A549 (cell line): Measurements from ENCODE around the gene RRAGD. TPM values are rescaled to one million over a fixed set of nuclear protein-coding genes. Genes with fewer than 3 reads are reported as not detected.
"Not testable (repeated sequence)": the region's sequence is repeated elsewhere in the genome, so short reads cannot be mapped to it uniquely, and the experiment has no call there.

Experiments
- ATAC-seq, 2 experiments: fragments of 200-7000 bp in 1 of 2; fragments of >200 bp in 1 of 2; cut with Nextera tagmentation in 1 of 2; cut with Tn5 transposase in 1 of 2; 3 replicates each; pipeline versions ENCODE4 v1.8.0 to v1.9.1; 2018 to 2020; ENCODE audit warnings: mild to moderate bottlenecking in 1 of 2, moderate library complexity in 1 of 2
- CTCF ChIA-PET: fragments of 300-600 bp; sonication (Branson Sonifier 250); formaldehyde crosslinking; extraction: SDS; loops from one replicate; lab custom pipeline; 2021; ENCODE audit warnings: antibody characterized with exemption, inconsistent platforms; lab: Yijun Ruan, JAX
- POLR2A ChIA-PET: fragments of 350-600 bp; formaldehyde crosslinking; extraction: SDS; loops from one replicate; lab custom pipeline; 2021; ENCODE audit warnings: antibody characterized with exemption, inconsistent platforms; lab: Yijun Ruan, JAX
- DNase-seq, 2 experiments: peaks; one replicate each; pipeline versions ENCODE4 v3.0.0 to v3.0.0-alpha.2; 2011 to 2016; ENCODE audit warnings: low read depth in 1 of 2, low spot score in 1 of 2
- FAIRE-seq: peaks from 2 replicates; lab custom pipeline; 2011; peaks lifted over from hg19 to GRCh38; lab: Jason Lieb, UNC
- H3K27ac ChIP-seq, 2 experiments: fragments of >200 bp; sonication (Bioruptor Twin); formaldehyde crosslinking; 3 replicates each; pipeline ENCODE4 v1.5.1; 2016 to 2017
- H3K4me1 ChIP-seq: fragments of >200 bp; sonication (Bioruptor Twin); formaldehyde crosslinking; 3 replicates; pipeline ENCODE4 v1.6.1; 2016
- H3K4me2 ChIP-seq: fragments of >200 bp; sonication (Bioruptor Twin); formaldehyde crosslinking; 3 replicates; pipeline ENCODE4 v1.6.1; 2016
- H3K4me3 ChIP-seq: fragments of >200 bp; sonication (Bioruptor Twin); formaldehyde crosslinking; 3 replicates; pipeline ENCODE4 v1.5.1; 2016
- H3K9me3 ChIP-seq: fragments of >200 bp; sonication (Bioruptor Twin); formaldehyde crosslinking; 3 replicates; pipeline ENCODE4 v1.6.1; 2016
- CBX2 ChIP-seq: fragments of 200-600 bp; sonication (generic); IDR thresholded peaks from 2 replicates; pipeline ENCODE4 v1.6.1; 2016; ENCODE audit warnings: low read depth, mild to moderate bottlenecking, borderline replicate concordance
- CEBPB ChIP-seq, 2 experiments: fragments of >200 bp in 1 of 2; sonication (Bioruptor Twin) in 1 of 2; formaldehyde crosslinking in 1 of 2; IDR thresholded peaks; 2 replicates each; pipeline ENCODE4 v1.6.1; 2012 to 2016
- ELK1 ChIP-seq: fragments of 150-350 bp; IDR thresholded peaks from 2 replicates; pipeline ENCODE4 v1.6.1; 2014; ENCODE audit warnings: low read depth, mild to moderate bottlenecking, low read length
- ESRRA ChIP-seq: fragments of 150-350 bp; IDR thresholded peaks from 2 replicates; pipeline ENCODE4 v1.6.1; 2014; ENCODE audit warnings: mild to moderate bottlenecking, low read length, borderline replicate concordance
- HOXA7 ChIP-seq: fragments of 250-450 bp; sonication (Bioruptor Pico); IDR thresholded peaks from 2 replicates; pipeline ENCODE4 v1.5.0; 2020; ENCODE audit warnings: mild to moderate bottlenecking, moderate library complexity
- HOXB13 ChIP-seq: fragments of 250-450 bp; sonication (Bioruptor Pico); IDR thresholded peaks from 2 replicates; pipeline ENCODE4 v1.5.0; 2020; ENCODE audit warnings: low read depth, mild to moderate bottlenecking, moderate library complexity
- JUN ChIP-seq, 2 experiments: fragments of >200 bp; sonication (Bioruptor Twin); formaldehyde crosslinking; IDR thresholded peaks; 2 replicates in 1 of 2; 3 replicates in 1 of 2; pipeline ENCODE4 v1.6.1; 2016 to 2017
- JUNB ChIP-seq: fragments of >200 bp; sonication (Bioruptor Twin); formaldehyde crosslinking; IDR thresholded peaks from 2 replicates; pipeline ENCODE4 v1.6.1; 2016
- KDM1A ChIP-seq: fragments of 200-600 bp; sonication (generic); IDR thresholded peaks from 2 replicates; pipeline ENCODE4 v1.6.1; 2016; ENCODE audit warnings: low read depth, mild to moderate bottlenecking
- MYC ChIP-seq: IDR thresholded peaks from 2 replicates; pipeline ENCODE4 v1.6.1; 2012; ENCODE audit warnings: mild to moderate bottlenecking, inconsistent platforms, low read length, improper control_type of control experiment, borderline replicate concordance
- NPAS2 ChIP-seq: fragments of 250-450 bp; sonication (Bioruptor Pico); IDR thresholded peaks from 2 replicates; pipeline ENCODE4 v1.8.0; 2022; ENCODE audit warnings: mild to moderate bottlenecking, moderate library complexity, borderline replicate concordance
- PHF8 ChIP-seq: fragments of 200-600 bp; sonication (generic); IDR thresholded peaks from 2 replicates; pipeline ENCODE4 v1.6.1; 2016; ENCODE audit warnings: low read depth, mild to moderate bottlenecking, antibody characterized with exemption, moderate library complexity, borderline replicate concordance
- RAD21 ChIP-seq, 2 experiments: fragments of >200 bp in 1 of 2; sonication (Bioruptor Twin) in 1 of 2; formaldehyde crosslinking in 1 of 2; IDR thresholded peaks in 1 of 2; conservative IDR thresholded peaks in 1 of 2; 2 replicates in 1 of 2; 3 replicates in 1 of 2; pipeline ENCODE4 v1.6.1; 2012 to 2018; ENCODE audit warnings: inconsistent platforms in 1 of 2
- RARB ChIP-seq: fragments of 250-450 bp; sonication (Bioruptor Pico); IDR thresholded peaks from 2 replicates; pipeline ENCODE4 v1.8.0; 2021; ENCODE audit warnings: mild to moderate bottlenecking, moderate library complexity
- RCOR1 ChIP-seq: fragments of 150-350 bp; IDR thresholded peaks from 2 replicates; pipeline ENCODE4 v1.6.1; 2014; ENCODE audit warnings: antibody characterized with exemption, low read length, low read depth
- RFX5 ChIP-seq: fragments of 450-650 bp; IDR thresholded peaks from 2 replicates; pipeline ENCODE4 v1.7.1; 2014; ENCODE audit warnings: antibody characterized with exemption, mild to moderate bottlenecking, moderate library complexity
- TFCP2L1 ChIP-seq: fragments of 250-450 bp; sonication (Bioruptor Pico); IDR thresholded peaks from 2 replicates; pipeline ENCODE4 v1.5.0; 2021; ENCODE audit warnings: mild to moderate bottlenecking
- USF2 ChIP-seq: fragments of 450-650 bp; IDR thresholded peaks from 2 replicates; pipeline ENCODE4 v1.6.1; 2014; ENCODE audit warnings: antibody characterized with exemption
- WGBS: methylation state at CpG from one replicate; pipeline ENCODE4 v1.1.6; 2017; ENCODE audit errors: missing lambda C conversion rate; 5-methylcytosine and 5-hydroxymethylcytosine counted together
- polyA plus RNA-seq, 4 experiments: library from polyadenylated mRNA; depleted of rRNA in 3 of 4; stranded (reverse); fragments of >200 nt; fragmentation: RNase III in 1 of 4; extraction: RNeasy Plus Mini Kit Qiagen cat#74134 plus additional on column Dnase treatment in 1 of 4; gene quantifications; 2 replicates in 3 of 4; 3 replicates in 1 of 4; pipeline ENCODE4 v1.2.3, GENCODE V29; 2011 to 2017
- TF ChIP-seq, protein P1 (sequence below): fragments of 200-600 bp; sonication (generic); IDR thresholded peaks from 2 replicates; pipeline ENCODE4 v1.6.1; 2016; ENCODE audit warnings: antibody characterized with exemption, mild to moderate bottlenecking, moderate library complexity

The RRAGD gene
- polyA plus RNA-seq, 2 of the 4 experiments (the other 2 are of a cell fraction) = 0.72 to 1.2 TPM

DNA sequence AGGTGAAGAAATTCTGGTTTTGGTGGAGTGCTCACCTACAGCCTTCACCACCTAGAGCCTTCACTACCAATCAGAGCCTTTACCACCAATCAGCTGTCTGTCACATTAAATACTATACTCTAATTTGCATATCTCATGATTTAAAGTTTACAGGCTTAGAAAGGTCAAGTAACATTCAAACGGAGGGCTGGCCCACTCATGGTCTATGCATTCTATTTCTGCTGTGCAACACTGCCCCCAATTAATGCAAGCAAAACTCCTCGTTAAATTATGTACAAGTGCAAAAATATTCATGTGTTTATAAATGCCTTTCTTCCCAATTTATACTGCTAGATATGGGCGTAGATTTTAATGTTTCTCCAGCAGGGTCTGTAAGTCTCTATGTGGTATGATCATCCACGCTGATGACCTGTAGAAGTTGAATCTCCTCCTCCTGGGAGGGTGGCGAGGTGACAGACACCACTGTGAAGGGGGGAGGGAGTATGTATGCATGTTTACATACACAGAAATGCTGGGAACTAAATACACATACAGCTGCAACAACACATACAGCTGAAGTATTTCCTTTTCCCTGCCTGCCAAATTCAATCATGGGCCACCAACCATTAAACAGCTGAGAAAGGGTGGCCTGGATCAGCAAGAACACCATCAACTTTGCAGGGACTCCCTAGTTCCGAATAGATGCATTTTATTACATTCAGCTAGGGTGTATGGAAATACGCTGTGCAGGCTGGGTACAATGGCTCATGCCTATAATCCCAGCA, 13.1 kb downstream of the RRAGD start:
- H3K4me1 ChIP-seq = no peaks in the 10 kb centered on the region
- H3K4me3 ChIP-seq = no peak overlapping the region
- H3K27ac ChIP-seq = no peak overlapping the region
- ChIA-PET CTCF (interaction anchor here (0.7 kb wide), 1 partner anchor 63 kb away, joined by 3 read pairs; no protein-coding TSS in a partner anchor), POLR2A (no interaction called here)
- no peak for TF ChIP-seq NPAS2
- no peak for TF ChIP-seq PHF8
- no peak for TF ChIP-seq ELK1
- no peak for TF ChIP-seq ESRRA
- TF ChIP-seq USF2 = no peak
- TF ChIP-seq HOXB13 (CRISPR knock-in tag) = no peak
- no peak for TF ChIP-seq RARB
- no peak for TF ChIP-seq RFX5
- TF ChIP-seq JUNB = no peak
- TF ChIP-seq JUN (IDR thresholded peaks at IDR 0.05) = no peak
- TF ChIP-seq KDM1A = no peak
- TF ChIP-seq CBX2 = no peak
- TF ChIP-seq MYC = no peak
- TF ChIP-seq, protein P1, sequence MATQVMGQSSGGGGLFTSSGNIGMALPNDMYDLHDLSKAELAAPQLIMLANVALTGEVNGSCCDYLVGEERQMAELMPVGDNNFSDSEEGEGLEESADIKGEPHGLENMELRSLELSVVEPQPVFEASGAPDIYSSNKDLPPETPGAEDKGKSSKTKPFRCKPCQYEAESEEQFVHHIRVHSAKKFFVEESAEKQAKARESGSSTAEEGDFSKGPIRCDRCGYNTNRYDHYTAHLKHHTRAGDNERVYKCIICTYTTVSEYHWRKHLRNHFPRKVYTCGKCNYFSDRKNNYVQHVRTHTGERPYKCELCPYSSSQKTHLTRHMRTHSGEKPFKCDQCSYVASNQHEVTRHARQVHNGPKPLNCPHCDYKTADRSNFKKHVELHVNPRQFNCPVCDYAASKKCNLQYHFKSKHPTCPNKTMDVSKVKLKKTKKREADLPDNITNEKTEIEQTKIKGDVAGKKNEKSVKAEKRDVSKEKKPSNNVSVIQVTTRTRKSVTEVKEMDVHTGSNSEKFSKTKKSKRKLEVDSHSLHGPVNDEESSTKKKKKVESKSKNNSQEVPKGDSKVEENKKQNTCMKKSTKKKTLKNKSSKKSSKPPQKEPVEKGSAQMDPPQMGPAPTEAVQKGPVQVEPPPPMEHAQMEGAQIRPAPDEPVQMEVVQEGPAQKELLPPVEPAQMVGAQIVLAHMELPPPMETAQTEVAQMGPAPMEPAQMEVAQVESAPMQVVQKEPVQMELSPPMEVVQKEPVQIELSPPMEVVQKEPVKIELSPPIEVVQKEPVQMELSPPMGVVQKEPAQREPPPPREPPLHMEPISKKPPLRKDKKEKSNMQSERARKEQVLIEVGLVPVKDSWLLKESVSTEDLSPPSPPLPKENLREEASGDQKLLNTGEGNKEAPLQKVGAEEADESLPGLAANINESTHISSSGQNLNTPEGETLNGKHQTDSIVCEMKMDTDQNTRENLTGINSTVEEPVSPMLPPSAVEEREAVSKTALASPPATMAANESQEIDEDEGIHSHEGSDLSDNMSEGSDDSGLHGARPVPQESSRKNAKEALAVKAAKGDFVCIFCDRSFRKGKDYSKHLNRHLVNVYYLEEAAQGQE = no peak
- no peak for TF ChIP-seq TFCP2L1 (CRISPR knock-in tag)
- no peak for TF ChIP-seq HOXA7 (CRISPR knock-in tag)
- TF ChIP-seq CEBPB (IDR thresholded peaks at IDR 0.05) = no peak
- no peak for TF ChIP-seq RAD21 (conservative IDR thresholded peaks at IDR 0.05 in 1 of 2, IDR thresholded peaks at IDR 0.05 in 1 of 2)
- no peak for TF ChIP-seq RCOR1
- no peaks in the 10 kb centered on the region for H3K9me3 ChIP-seq
- DNase-seq (no peak), FAIRE-seq (no peak), ATAC-seq (no peak)
- no peak overlapping the region for H3K4me2 ChIP-seq
- 71% methylated on average over 7 of the region's 7 CpGs for WGBS

DNA sequence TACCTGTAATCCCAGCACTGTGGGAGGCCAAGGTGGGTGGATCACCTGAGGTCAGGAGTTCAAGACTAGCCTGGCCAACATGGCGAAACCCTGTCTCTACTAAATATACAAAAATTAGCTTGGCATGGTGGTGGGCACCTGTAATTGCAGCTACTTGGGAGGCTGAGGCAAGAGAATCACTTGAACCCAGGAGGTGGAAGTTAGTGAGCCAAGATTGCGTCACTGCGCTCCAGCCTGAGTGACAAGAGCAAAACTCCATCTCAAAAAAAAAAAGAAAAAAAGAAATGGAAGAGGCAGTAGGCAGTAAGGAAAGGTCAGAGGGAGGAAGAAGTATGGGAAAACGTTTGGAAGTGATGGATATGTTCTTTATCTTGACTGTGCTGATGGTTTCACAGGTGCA, 14.2 kb downstream of the RRAGD start:
- POLR2A ChIA-PET, ATAC-seq, H3K9me3 ChIP-seq, DNase-seq, CTCF ChIA-PET, H3K4me3 ChIP-seq, H3K27ac ChIP-seq, H3K4me1 ChIP-seq, H3K4me2 ChIP-seq, FAIRE-seq: not testable (repeated sequence)
- WGBS = 69% methylated on average over 4 of the region's 4 CpGs
